AG04450 (cell line): ENCODE results near the gene CSF1. TPM values are rescaled to one million over a fixed set of nuclear protein-coding genes. Genes with fewer than 3 reads are reported as not detected.
"Not testable (repeated sequence)": the region's sequence is repeated elsewhere in the genome, so short reads cannot be mapped to it uniquely, and the experiment has no call there.

Source experiments
- CTCF ChIA-PET: fragments of 300-600, 350-600 bp; formaldehyde crosslinking; extraction: SDS; loops from one replicate; lab custom pipeline; 2022; ENCODE audit warnings: antibody characterized with exemption, inconsistent platforms; lab: Charles Lee
- POLR2A ChIA-PET: fragments of 350-600 bp; formaldehyde crosslinking; extraction: SDS; loops from one replicate; lab custom pipeline; 2021; ENCODE audit warnings: antibody characterized with exemption, inconsistent platforms; lab: Yijun Ruan, JAX
- DNase-seq: peaks from one replicate; pipeline ENCODE4 v3.0.0-alpha.2; 2011; ENCODE audit warnings: low read depth, low spot score
- H3K27ac ChIP-seq: one replicate; pipeline ENCODE4 v1.5.1; 2012; ENCODE audit warnings: low read depth, low read length, control low read depth
- H3K27me3 ChIP-seq: one replicate; pipeline ENCODE4 v1.6.0; 2012; ENCODE audit warnings: low read length; ENCODE audit not compliant: control insufficient read depth, insufficient read depth
- H3K4me3 ChIP-seq: 2 replicates; pipeline ENCODE4 v1.5.1; 2011; ENCODE audit warnings: mild to moderate bottlenecking, low read depth, low read length, control low read depth
- H3K9me3 ChIP-seq: 2 replicates; pipeline ENCODE4 v1.5.1; 2012; ENCODE audit warnings: low read length; ENCODE audit not compliant: control insufficient read depth, insufficient read depth
- CTCF ChIP-seq: IDR thresholded peaks from 2 replicates; pipeline ENCODE4 v1.5.1; 2011; ENCODE audit warnings: low read depth, low read length, control low read depth, inconsistent platforms
- polyA plus RNA-seq: library from polyadenylated mRNA; depleted of rRNA; stranded (reverse); fragments of >200 nt; gene quantifications from 2 replicates; pipeline ENCODE4 v1.2.3, GENCODE V29; 2011

The CSF1 gene
- polyA plus RNA-seq, 1 experiment = 84.1 TPM

GRCh38 chr1:109950509-109950908 is 39.9 kb downstream of the CSF1 start:
- CTCF ChIA-PET = no interaction called here
- no peak for TF ChIP-seq CTCF
- POLR2A ChIA-PET = interaction anchor here (0.7 kb wide), 1 partner anchor 539 kb away, joined by 7 read pairs; no protein-coding TSS in a partner anchor

GRCh38 chr1:109951501-109951900 is 40.9 kb downstream of the CSF1 start:
- H3K27ac ChIP-seq, H3K27me3 ChIP-seq, POLR2A ChIA-PET, H3K9me3 ChIP-seq, CTCF ChIA-PET, DNase-seq, H3K4me3 ChIP-seq: not testable (repeated sequence)

More at GRCh38 chr1:109950509-109950908, 39.9 kb downstream of the CSF1 start:
- no peak for DNase-seq
- no peak overlapping the region for H3K27ac ChIP-seq
- no peaks in the 10 kb centered on the region for H3K27me3 ChIP-seq
- H3K4me3 ChIP-seq = no peak overlapping the region
- no peaks in the 10 kb centered on the region for H3K9me3 ChIP-seq

GRCh38 chr1:109954041-109954512 is 43.4 kb downstream of the CSF1 start:
- Histone ChIP-seq H3K27me3 (no peaks in the 10 kb centered on the region), H3K9me3 (no peaks in the 10 kb centered on the region), H3K27ac (peak overlapping the region; percentile 59), H3K4me3 (no peak overlapping the region)
- ChIA-PET CTCF (interaction anchor here (0.7 to 0.8 kb wide), 2 partner anchors 30 to 314 kb away, joined by 3 read pairs; no protein-coding TSS in a partner anchor), POLR2A (no interaction called here)
- TF ChIP-seq CTCF = no peak
- no peak for DNase-seq

DNA sequence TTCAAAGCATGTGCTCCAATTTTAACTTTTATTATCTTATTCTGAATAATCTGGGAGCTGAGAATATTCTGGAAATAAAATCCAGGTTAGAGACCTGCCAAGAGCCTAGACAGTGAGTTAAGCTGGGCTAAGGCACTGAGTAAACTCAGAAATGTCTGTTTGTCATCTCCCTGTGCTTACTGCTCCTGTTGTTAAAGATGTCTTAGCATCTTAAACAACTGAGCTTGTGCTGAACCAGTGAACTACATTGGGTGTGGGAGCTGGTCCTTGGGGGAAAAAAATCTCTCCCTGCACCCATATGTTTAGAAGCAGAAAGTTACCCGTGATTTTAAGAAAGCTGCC is 49.0 kb downstream of the CSF1 start:
- Histone ChIP-seq H3K9me3 (no peaks in the 10 kb centered on the region), H3K27me3 (no peaks in the 10 kb centered on the region), H3K27ac (peak overlapping the region; percentile 86), H3K4me3 (no peak overlapping the region)
- no peak for DNase-seq
- no peak for TF ChIP-seq CTCF
- ChIA-PET POLR2A (interaction anchor here (0.7 to 1.6 kb wide), 6 partner anchors 20 to 177 kb away, joined by 3 to 6 read pairs (median 4); partner anchors contain the start of gene AHCYL1), CTCF (interaction anchor here (1.3 to 4.1 kb wide), 2 partner anchors 24 to 183 kb away, joined by 4 to 29 read pairs; partner anchors contain the start of gene AHCYL1)

- no peaks in the 10 kb centered on the region for H3K9me3 ChIP-seq
- peak overlapping the region; percentile 86 for H3K27ac ChIP-seq
- ChIA-PET CTCF (interaction anchor here (0.6 to 4.1 kb wide), 4 partner anchors 8 to 183 kb away, joined by 3 to 29 read pairs (median 8); partner anchors contain the start of gene AHCYL1), POLR2A (interaction anchor here (0.7 to 1.6 kb wide), 6 partner anchors 19 to 178 kb away, joined by 3 to 6 read pairs (median 4); partner anchors contain the start of gene AHCYL1)
- peak; percentile 61 for DNase-seq
- no peaks in the 10 kb centered on the region for H3K27me3 ChIP-seq
- TF ChIP-seq CTCF = peak; percentile 18; the same call in 1 of the 2 replicates
- no peak overlapping the region for H3K4me3 ChIP-seq
Observed at GRCh38 chr1:109959974-109960744, 49.5 kb downstream of the CSF1 start.
